RPMI8226 (cell line): ENCODE measurements around the gene PRUNE2.
"Not testable (repeated sequence)": the region's sequence is repeated elsewhere in the genome, so short reads cannot be mapped to it uniquely, and the experiment has no call there.

Experiments used
- DNase-seq: peaks from one replicate; pipeline ENCODE4 v3.0.0-alpha.2; 2015

Gene PRUNE2

GRCh38 chr9:76866689-76867088 lies 39.2 kb downstream of the PRUNE2 start:
- no peak for DNase-seq

GRCh38 chr9:76863832-76864231 lies 42.1 kb downstream of the PRUNE2 start:
- DNase-seq: no peak

- DNase-seq: no peak
Observed at GRCh38 chr9:76859860-76860259, 46.1 kb downstream of the PRUNE2 start.

GRCh38 chr9:76858248-76858647 lies 47.7 kb downstream of the PRUNE2 start:
- DNase-seq: not testable (repeated sequence)

- DNase-seq: no peak
Observed at GRCh38 chr9:76856016-76856415, 49.9 kb downstream of the PRUNE2 start.

GRCh38 chr9:76855015-76855414 lies 50.9 kb downstream of the PRUNE2 start:
- DNase-seq: no peak

GRCh38 chr9:76852026-76852425 lies 53.9 kb downstream of the PRUNE2 start:
- DNase-seq: no peak

GRCh38 chr9:76846297-76846696 lies 59.6 kb downstream of the PRUNE2 start:
- DNase-seq: no peak

GRCh38 chr9:76845254-76845653 lies 60.7 kb downstream of the PRUNE2 start:
- no peak for DNase-seq

- DNase-seq: peak; percentile 2
Observed at GRCh38 chr9:76835571-76836283, 70.2 kb downstream of the PRUNE2 start.

GRCh38 chr9:76828447-76828846 lies 77.5 kb downstream of the PRUNE2 start:
- DNase-seq: no peak

GRCh38 chr9:76827296-76828080 lies 78.4 kb downstream of the PRUNE2 start:
- DNase-seq: no peak

GRCh38 chr9:76820431-76820830 lies 85.5 kb downstream of the PRUNE2 start:
- no peak for DNase-seq

GRCh38 chr9:76818271-76818670 lies 87.6 kb downstream of the PRUNE2 start:
- DNase-seq: no peak

- no peak for DNase-seq
Observed at GRCh38 chr9:76817489-76817888, 88.4 kb downstream of the PRUNE2 start.

GRCh38 chr9:76812591-76812990 lies 93.3 kb downstream of the PRUNE2 start:
- DNase-seq: no peak

- peak; percentile 40 for DNase-seq
Observed at GRCh38 chr9:76810377-76810957, 95.4 kb downstream of the PRUNE2 start.

- DNase-seq: no peak
Observed at GRCh38 chr9:76808636-76809035, 97.3 kb downstream of the PRUNE2 start.

GRCh38 chr9:76803762-76804161 lies 102.2 kb downstream of the PRUNE2 start:
- DNase-seq: no peak

GRCh38 chr9:76803083-76803482 lies 102.8 kb downstream of the PRUNE2 start:
- no peak for DNase-seq

- DNase-seq: no peak
Observed at GRCh38 chr9:76800901-76801300, 105.0 kb downstream of the PRUNE2 start.

GRCh38 chr9:76799473-76799872 lies 106.4 kb downstream of the PRUNE2 start:
- no peak for DNase-seq

- no peak for DNase-seq
Observed at GRCh38 chr9:76798527-76798926, 107.4 kb downstream of the PRUNE2 start.

- DNase-seq: no peak
Observed at GRCh38 chr9:76796296-76796695, 109.6 kb downstream of the PRUNE2 start.
